ENCODE data around the gene DCTN1. TPM values are rescaled to one million over a fixed set of nuclear protein-coding genes. Genes with fewer than 3 reads are reported as not detected.

DCTN1 gene
- total RNA-seq, 1 experiment from 2014 or later, result 117 TPM

GRCh38 chr2:74378007-74378406 is 2.1 kb downstream of the DCTN1 start:
- ChIA-PET CTCF (no interaction called here), POLR2A (no interaction called here)
- DNase-seq (ENCODE audit: unreplicated experiment), result no peak
- no TSS peak for BruUV-seq (replicated peaks)
- peaks cover 21% of the 10 kb centered on the region for H3K4me1 Mint-ChIP-seq (ENCODE audit: insufficient read depth, unreplicated experiment)
- peaks cover 20% of the 10 kb centered on the region for H3K36me3 Mint-ChIP-seq (ENCODE audit: insufficient read depth, unreplicated experiment)
- H3K27ac Mint-ChIP-seq (ENCODE audit: low read depth, unreplicated experiment), result no peak overlapping the region
- no peaks in the 10 kb centered on the region for H3K9me3 Mint-ChIP-seq (ENCODE audit: unreplicated experiment)
- H3K4me3 Mint-ChIP-seq (ENCODE audit: unreplicated experiment), result no peak overlapping the region
- H3K27me3 Mint-ChIP-seq (ENCODE audit: insufficient read depth, unreplicated experiment), result no peaks in the 10 kb centered on the region
- intact Hi-C loops (cut with micrococcal nuclease), result no loop called here
- TF ChIP-seq CTCF (IDR thresholded peaks at IDR 0.05; ENCODE audit: unreplicated experiment), result no peak

GRCh38 chr2:74375838-74376237 is 4.3 kb downstream of the DCTN1 start:
- POLR2A ChIA-PET, result no interaction called here
- no peak overlapping the region for H3K27ac Mint-ChIP-seq (ENCODE audit: low read depth, unreplicated experiment)
- H3K4me3 Mint-ChIP-seq (ENCODE audit: unreplicated experiment), result no peak overlapping the region
- H3K27me3 Mint-ChIP-seq (ENCODE audit: insufficient read depth, unreplicated experiment), result no peaks in the 10 kb centered on the region
- BruUV-seq (replicated peaks), result no TSS peak
- intact Hi-C loops (cut with micrococcal nuclease), result no loop called here
- H3K36me3 Mint-ChIP-seq (ENCODE audit: insufficient read depth, unreplicated experiment), result peaks cover 24% of the 10 kb centered on the region
- CTCF ChIA-PET, result interaction anchor here (1.2 kb wide), 1 partner anchor 41 kb away, joined by 6 read pairs; no protein-coding TSS in a partner anchor
- TF ChIP-seq CTCF (IDR thresholded peaks at IDR 0.05; ENCODE audit: unreplicated experiment), result no peak
- peaks cover 11% of the 10 kb centered on the region for H3K4me1 Mint-ChIP-seq (ENCODE audit: insufficient read depth, unreplicated experiment)
- H3K9me3 Mint-ChIP-seq (ENCODE audit: unreplicated experiment), result no peaks in the 10 kb centered on the region
- no peak for DNase-seq (ENCODE audit: unreplicated experiment)

GRCh38 chr2:74374509-74375205 is 5.5 kb downstream of the DCTN1 start:
- no peaks in the 10 kb centered on the region for H3K27me3 Mint-ChIP-seq (ENCODE audit: insufficient read depth, unreplicated experiment)
- CTCF ChIA-PET, result interaction anchor here (1.2 kb wide), 1 partner anchor 40 kb away, joined by 6 read pairs; no protein-coding TSS in a partner anchor
- DNase-seq (ENCODE audit: unreplicated experiment), result no peak
- H3K36me3 Mint-ChIP-seq (ENCODE audit: insufficient read depth, unreplicated experiment), result peaks cover 36% of the 10 kb centered on the region
- H3K4me3 Mint-ChIP-seq (ENCODE audit: unreplicated experiment), result no peak overlapping the region
- intact Hi-C loops (cut with micrococcal nuclease), result no loop called here
- TF ChIP-seq CTCF (IDR thresholded peaks at IDR 0.05; ENCODE audit: unreplicated experiment), result no peak
- no peaks in the 10 kb centered on the region for H3K9me3 Mint-ChIP-seq (ENCODE audit: unreplicated experiment)
- BruUV-seq (replicated peaks), result no TSS peak
- peaks cover under 1% of the 10 kb centered on the region for H3K4me1 Mint-ChIP-seq (ENCODE audit: insufficient read depth, unreplicated experiment)
- no peak overlapping the region for H3K27ac Mint-ChIP-seq (ENCODE audit: low read depth, unreplicated experiment)
- POLR2A ChIA-PET, result no interaction called here

DNA sequence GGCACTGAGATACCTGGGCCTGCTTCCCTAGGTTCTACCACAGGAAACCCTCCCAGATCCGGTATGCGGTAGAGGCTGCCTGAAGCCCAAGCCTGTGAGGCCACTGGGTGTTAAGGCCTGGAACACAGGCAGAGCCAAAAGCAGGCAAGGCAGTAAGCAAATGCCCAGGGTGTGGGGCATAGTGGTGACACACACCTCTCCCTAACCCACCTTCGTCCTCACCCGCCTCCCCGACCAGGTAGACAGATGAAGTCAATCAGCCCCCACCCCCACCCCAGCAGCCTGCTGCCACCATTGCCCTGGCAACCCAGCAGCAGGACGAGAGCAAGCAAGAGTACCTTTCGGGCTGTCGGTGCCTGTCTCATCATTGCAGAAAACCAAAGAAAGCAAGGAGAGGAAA is 6.1 kb downstream of the DCTN1 start:
- no peaks in the 10 kb centered on the region for H3K27me3 Mint-ChIP-seq (ENCODE audit: insufficient read depth, unreplicated experiment)
- DNase-seq (ENCODE audit: unreplicated experiment), result no peak
- intact Hi-C loops (cut with micrococcal nuclease), result no loop called here
- H3K4me1 Mint-ChIP-seq (ENCODE audit: insufficient read depth, unreplicated experiment), result no peaks in the 10 kb centered on the region
- no peak overlapping the region for H3K27ac Mint-ChIP-seq (ENCODE audit: low read depth, unreplicated experiment)
- H3K4me3 Mint-ChIP-seq (ENCODE audit: unreplicated experiment), result no peak overlapping the region
- POLR2A ChIA-PET, result no interaction called here
- no TSS peak for BruUV-seq (replicated peaks)
- no peaks in the 10 kb centered on the region for H3K9me3 Mint-ChIP-seq (ENCODE audit: unreplicated experiment)
- peaks cover 42% of the 10 kb centered on the region for H3K36me3 Mint-ChIP-seq (ENCODE audit: insufficient read depth, unreplicated experiment)
- CTCF ChIA-PET, result no interaction called here
- TF ChIP-seq CTCF (IDR thresholded peaks at IDR 0.05; ENCODE audit: unreplicated experiment), result no peak

Data from MCF 10A (cell line).